HG02588 (cell line): ENCODE data around the gene GBP7.
"Not testable (repeated sequence)": the region's sequence is repeated elsewhere in the genome, so short reads cannot be mapped to it uniquely, and the experiment has no call there.

Source experiments
- ATAC-seq: cut with Tn5 transposase; IDR thresholded peaks from one replicate; pipeline ENCODE4 v1.9.1; 2021; ENCODE audit warnings: mild to moderate bottlenecking, moderate library complexity; ENCODE audit not compliant: unreplicated experiment

Gene GBP7

DNA sequence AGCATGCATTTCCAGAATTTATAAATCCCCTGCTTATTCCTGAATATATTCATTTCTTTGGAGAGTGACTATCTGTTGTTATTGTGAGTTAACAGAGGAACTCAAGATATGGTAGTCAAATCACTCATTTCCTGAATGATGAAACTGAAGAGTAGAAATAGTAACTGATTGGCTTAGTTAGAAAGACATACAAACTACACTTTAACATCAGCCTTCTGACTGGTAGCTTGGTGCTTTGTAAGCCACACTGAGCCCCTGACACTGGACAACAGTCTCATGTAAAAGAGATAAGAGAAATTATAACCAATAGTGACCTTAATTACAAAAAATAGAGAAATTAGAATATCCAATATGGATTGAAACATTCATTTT lies 4.8 kb downstream of the GBP7 start:
- peak; percentile 49 for ATAC-seq

DNA sequence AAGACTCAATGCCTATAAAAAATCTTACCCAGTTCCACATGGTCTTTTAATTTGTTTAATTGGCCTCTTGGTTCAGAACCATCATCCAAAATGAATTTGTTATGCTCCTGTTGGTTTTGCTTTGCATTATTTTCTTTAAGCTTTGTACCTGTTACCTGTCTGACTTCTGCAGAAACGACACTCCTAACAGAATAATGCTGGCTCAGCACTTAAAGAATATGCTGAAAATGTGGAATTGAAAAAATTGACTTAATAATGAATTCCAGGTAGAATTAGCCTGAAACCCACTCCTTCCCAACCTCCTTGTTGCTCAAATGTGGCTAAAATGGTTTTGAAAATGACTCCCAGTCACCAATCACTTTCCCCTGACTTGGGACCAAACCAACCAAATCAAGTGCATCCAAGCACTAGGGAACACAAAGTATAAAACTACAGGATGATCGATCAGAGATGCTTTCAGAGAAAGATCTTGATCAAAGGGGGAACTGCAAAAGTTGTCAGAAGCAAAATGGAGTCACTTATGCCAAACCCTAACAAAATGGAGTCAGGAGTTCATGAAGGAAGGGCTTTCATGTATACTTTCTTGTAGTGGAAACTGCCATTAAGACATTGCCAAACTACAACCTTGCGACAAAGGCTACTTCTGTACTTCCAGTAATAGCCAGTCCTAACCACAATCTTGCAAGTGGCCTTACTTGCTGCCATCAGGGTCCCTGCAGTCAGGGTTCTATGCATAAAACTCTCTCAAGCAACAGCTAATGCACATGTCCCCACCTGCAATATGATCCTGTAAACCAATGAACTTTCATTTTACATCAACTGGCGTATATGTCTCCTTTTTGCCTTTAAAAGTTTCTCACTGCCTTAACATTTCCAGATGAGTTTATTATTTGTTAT lies 5.4 kb downstream of the GBP7 start:
- ATAC-seq = no peak

DNA sequence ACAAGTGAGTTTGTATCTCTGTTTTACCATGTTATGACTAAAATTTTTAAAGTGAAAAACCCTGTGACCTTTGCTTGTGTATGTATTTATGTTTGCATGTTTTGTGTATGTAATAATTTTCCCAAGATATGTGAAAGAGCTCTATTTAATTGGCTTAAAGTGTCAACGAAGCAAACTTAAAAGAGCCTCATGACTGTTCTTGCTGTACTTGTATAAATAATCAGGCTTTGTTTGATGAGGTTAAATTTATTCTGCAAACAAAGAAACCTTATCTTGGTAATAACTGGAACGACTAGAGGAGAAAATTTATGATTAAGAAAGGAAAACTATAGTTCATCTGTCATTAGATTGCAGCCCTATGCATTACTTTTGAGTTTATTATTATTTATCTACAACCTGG lies 6.6 kb downstream of the GBP7 start:
- no peak for ATAC-seq

DNA sequence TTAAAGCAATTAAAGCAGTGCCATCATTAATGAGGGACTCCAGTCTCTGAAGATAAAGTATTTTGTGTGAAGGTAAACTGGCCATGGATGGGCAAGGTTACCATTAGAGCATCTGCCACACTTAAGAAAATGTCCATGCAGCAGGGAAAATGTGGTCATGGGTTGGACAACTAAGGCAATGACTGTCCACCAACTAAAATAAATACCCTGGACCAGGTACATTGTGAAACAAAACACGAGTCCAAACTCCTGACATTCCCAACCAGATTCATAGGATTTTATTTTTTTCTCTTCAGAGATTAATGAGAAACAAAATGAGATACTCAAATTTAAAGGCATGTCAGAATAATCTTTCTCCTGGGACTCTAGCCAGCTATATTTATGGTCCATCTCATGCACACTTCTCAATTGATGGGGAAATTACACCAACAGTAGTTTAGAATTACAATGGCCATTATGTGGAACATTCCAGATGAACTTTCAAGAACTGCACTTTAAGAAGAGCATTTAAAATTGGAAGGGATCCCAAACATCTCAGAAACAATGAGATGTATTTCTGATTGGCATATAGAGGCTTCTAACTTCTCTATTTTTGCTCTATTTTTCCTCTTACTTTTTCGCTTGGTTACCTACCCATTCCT lies 8.1 kb downstream of the GBP7 start:
- ATAC-seq = no peak

DNA sequence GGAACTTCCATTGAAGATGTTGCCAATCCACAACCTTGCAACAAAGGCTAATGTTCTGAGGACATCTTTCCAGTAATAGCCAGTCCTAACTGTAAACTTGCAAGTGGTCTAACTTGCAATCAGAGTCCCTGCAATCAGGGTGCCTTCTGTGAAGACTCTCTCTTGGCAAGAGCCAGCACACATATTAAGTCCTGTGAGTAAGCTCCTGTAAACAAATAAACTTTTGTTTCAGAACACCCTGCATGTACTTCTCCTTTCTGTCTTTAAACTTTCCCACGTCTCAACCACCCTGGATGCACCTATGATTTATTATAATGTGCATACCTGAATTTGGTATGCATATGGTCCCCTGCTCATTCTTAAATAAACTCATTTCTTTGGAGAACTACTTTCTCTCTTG lies 9.1 kb downstream of the GBP7 start:
- no peak for ATAC-seq

DNA sequence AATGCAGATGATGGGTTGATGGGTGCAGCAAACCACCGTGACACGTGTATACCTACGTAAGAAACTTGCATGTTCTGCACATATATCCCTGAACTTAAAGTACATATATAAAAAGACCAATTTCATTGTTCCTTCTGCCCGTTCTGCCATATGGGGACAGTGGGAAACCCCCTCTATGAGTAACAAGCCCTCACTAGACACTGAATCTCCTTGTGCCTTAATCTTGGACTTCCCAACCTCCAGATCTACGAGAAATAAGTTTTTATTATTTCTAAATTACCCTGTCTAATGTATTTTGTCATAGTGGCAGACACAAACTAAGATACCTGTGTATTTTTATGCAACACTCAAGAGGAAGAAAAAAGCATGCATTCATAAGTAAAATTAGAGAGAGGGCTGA lies 10.0 kb downstream of the GBP7 start:
- ATAC-seq = no peak

DNA sequence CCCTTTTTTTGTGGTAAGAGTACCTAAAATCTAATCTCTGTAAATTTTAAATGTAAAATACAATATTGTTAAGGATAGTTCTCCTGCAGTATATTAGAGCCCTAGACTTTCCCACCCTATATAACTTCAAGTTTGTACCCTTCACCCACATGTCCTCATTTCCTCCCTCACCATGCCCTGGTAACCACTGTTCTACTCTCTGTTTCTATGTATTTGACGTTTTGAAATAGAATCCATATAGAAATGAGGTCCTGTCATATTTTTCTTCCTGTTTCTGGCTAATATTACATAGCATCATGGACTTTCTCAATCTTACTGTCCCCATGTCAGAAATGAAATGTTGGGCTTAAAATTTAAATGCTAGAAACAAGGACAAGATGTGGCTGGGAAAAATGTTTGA lies 24.8 kb downstream of the GBP7 start:
- ATAC-seq = no peak

DNA sequence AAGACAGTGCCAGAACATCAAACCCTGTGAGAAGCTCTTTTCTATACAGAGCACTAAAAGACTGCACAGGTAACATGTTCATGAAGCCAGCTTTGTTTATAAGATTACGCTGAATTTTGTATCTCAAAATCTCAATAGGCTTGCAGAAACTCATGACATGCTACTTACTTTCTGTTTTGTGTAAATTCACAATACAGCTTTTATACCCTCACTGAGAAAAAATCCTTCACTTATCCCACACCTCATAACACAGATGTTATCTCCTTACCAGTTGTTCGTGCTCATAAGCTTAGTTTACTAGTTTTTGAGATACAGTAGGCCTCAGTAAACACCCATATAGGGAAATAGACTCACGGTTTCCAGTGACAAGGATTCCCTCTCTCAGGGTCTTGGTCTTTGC lies 25.8 kb downstream of the GBP7 start:
- ATAC-seq = no peak

DNA sequence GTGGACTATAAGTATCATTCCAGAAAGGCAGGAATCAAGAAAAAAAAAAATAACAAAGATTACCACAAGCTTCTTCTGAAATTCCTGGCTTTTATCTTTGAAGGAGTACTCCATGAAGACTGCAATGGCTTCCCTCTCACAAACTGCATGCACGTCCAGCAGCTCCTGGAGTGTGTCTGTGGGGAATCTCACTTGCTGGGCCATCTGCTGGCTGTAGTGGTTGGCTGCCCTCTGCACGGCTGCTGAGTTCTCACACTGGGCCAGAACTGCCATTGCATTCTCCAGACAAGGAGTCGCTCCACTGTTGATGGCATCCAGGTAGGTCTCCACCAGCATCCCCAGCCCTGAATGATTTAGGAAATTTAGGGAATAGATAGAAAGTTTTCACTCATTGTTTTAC lies 26.6 kb downstream of the GBP7 start:
- no peak for ATAC-seq

DNA sequence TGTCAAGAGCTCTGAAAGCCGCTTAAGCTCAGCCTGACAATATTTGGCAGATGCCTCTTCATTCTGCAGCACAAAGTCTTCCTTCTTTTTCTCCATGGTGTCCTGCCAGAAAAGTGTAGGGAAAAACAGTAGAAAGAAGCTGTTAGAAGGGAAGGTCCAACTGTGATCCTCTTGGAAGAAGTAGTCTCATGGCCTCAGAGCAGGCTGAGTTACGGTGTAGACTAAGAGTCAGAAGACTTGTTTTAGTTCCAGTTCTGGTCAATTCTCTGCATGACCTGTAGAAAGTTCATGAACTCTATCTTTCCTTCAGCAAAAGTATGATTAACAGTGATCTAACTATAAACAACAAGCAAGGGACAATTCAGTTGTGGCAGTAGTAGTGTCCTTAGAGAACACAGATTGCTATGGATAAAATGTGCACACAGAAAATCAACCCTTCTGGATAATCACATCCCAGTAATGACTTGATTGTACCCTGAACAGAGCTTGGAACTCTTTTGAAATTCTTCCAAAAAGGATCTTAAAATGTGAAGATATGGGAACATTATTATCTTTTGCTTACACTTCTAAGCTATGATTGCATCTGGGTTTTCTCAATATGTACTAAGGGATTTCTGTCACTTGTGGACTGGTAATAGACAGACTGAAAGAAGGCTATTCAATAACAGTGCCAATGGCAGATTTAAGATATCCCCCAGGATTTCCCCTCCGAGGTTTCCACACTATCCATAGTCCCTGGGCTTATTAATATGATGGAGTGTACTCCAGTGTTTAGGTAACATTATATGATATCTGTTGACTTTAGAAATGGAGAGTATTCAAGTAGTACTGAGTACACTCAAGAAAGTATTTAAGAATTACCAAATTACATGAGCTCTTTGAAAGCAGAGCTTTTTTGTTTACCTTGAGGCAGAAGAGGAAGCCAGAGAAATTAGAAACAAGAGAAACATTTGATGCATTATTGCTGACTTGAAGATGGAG lies 27.8 kb downstream of the GBP7 start:
- no peak for ATAC-seq

DNA sequence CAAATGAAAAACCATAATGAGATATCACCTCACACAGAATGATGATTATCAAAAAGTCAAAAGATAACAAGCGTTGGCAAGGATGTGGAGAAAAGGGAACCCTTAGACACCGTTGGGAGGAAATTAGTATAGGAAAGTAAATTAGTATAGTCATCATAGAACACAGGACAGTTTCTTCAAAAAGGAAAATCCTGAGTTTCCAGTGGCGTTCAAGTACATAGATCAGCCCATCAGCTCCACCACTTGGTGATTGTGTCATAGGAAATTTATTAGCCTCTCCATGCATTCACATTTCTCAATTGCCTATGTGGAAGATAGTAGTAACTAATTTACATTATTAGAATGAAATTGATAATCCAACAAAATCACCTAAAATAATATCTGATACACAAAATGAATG lies 29.1 kb downstream of the GBP7 start:
- ATAC-seq = no peak

DNA sequence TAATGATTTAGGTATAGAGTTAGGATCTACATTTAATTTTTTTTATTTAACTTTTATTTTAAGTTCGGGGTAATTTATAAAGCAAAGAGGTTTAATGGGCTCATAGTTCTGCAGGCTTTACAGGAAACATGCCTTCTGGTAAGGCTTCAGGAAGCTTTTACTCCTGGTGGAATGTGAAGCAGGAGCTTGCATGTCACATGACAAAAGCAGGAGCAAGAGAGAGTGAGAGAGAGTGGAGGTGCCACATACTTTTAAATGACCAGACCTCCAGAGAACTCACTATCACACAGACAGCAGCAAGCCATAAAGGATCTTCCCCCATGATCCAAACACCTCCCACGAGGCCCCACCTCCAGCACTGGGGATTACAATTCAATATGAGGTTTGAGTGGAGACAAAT lies 32.3 kb downstream of the GBP7 start:
- no peak for ATAC-seq

DNA sequence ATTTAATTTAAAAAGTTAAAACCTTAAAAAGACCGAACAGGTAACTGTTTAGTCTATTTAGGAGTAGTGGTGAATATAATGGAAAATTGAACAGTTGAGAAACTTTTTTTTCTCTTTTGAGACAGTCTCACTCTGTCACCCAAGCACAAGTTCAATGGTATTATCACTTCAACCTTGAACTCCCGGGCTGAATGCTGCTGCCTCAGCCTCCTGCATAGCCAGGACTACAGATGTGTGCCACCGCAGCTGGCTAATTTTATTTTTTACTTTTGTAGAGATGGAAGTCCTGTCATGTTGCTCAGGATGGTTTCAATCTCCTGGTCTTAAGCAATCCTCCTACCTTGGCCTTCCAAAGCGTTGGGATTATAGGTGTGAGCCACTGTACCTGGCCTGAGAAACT lies 33.6 kb downstream of the GBP7 start:
- ATAC-seq = no peak

DNA sequence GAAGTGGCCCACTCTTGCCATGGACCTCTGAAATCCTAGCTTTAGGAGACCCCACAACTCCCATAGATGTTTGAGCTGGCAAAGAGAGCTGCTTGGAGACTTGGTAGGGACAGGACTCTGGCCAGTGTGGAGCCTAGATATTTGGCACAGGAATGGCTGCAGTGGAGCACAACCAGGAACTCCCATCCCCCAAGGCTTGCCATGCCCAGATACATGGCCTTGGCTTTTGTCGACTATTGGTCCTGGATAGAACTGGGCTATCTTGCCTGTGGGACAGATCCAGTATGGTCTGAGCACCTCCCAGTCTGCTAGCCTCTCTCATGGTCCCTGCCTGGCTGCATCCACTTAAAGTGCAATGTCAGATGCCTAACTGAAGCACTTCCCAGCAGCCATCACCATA lies 42.1 kb downstream of the GBP7 start:
- no peak for ATAC-seq

DNA sequence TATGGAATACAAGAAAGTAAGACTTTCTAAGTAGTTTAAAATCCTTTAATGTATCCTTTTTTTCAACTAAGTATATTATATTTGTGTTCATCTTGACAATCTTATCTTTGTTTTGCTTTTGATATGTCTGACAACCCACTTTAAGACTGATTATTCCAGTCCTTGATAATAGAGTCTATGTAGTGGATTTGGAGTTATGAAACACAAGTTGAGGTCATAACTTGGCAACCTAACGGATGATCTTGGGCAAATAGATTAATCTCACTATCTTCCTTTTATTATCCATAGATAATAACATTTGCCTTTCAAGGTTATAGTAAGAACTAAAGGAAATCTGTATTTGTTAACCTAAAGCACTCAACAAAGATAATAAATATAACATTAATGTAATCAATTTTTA lies 45.1 kb downstream of the GBP7 start:
- no peak for ATAC-seq

DNA sequence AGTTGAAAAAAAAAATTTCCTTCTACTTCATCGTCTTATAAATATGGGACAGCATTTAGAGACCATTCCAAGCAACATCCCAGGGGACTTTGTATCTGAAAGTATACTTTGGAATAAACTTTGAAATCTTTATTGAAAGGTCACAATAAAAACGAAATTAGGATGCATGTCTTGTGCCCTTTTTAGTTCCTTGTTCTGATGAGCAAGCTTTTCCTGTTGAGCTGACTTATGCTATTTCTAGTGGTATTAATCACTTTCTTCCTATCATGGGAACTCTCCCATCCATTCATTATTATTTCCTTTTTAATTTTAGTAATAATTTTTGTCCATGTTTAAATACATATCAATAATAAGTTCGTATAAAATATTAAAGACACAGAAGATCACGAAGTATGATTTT lies 45.9 kb downstream of the GBP7 start:
- no peak for ATAC-seq

DNA sequence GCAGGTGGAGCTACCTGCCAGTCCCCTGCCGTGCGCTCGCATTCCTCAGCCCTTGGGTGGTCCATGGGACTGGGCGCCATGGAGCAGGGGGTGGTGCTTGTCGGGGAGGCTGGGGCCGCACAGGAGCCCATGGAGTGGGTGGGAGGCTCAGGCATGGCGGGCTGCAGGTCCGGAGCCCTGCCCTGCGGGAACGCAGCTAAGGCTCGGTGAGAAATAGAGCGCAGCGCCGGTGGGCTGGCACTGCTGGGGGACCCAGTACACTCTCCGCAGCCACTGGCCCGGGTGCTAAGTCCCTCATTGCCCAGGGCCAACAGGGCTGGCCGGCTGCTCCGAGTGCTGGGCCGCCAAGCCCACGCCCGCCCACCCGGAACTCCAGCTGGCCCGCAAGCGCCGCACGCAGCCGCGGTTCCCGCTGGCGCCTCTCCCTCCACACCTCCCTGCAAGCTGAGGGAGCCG lies 47.8 kb downstream of the GBP7 start:
- ATAC-seq = not testable (repeated sequence)

DNA sequence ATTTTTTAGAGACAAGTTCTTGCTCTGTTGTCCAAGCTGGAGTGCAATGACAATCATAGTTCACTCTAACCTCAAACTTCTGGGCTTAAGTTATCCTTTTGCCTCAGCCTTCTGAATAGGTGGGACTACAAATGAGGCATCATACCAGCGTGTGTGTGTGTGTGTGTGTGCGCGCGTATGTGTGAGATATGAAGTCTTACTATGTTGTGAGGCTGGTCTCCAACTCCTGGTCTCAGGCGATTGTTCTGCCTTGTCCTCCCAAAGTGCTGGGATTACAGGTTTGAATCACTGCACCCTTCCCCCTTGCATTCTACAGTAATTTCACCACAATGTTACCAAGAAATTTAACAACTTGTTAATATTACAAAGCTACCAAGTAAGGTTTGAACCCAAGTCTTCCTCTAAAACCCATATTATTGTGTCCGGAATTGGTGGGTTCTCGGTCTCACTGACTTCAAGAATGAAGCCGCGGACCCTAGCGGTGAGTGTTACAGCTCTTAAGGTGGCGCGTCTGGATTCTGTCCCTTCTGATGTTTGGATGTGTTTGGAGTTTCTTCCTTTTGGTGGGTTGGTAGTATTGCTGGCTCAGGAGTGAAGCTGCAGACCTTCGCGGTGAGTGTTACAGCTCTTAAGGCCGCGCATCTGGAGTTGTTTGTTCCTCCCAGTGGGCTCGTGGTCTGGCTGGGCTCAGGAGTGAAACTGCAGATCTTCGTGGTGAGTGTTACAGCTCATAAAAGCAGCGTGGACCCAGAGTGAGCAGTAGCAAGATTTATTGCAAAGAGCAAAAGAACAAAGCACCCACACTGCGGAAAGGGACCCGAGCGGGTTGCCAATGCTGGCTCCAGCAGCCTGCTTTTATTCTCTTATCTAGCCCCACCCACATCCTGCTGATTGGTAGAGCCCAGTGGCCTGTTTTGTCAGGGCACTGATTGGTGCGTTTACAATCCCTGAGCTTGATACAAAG lies 48.9 kb downstream of the GBP7 start:
- ATAC-seq = not testable (repeated sequence)

DNA sequence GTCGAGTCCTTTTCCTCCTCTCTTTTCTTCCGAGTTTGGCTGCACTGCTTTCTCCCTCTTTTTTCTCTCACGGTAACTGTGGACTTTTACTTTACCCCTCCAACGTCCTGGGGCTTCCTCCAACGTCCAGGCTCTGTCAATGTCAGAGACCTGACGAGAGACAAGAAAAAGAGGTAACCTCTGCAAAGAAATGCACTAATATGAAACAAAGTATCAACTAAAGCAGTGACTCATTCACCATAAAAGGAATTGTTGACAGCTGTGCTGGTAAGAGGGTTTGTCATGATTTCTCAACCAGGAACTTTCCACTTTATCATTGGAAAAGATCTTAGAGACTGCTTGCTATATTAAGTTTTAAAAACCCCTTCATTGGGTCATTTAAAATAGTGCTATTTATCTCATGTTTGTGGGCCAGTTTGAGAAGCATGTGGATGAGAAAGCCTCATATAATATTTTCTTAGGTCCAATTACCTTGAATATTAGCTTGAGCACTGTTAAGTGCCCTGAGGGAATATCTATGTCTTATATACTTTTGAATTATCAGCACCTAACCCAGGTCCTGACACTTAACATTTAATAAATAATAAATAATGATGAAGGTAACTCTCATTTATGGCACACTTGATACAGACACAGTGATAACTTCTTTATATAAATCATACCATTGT lies 49.8 kb downstream of the GBP7 start, which contains the start of gene GBP2:
TSS of gene GBP2 (minus strand) at position 202 of the 668 bp plus-strand sequence. CDS start 4,148 bp downstream, outside the sequence.
- ATAC-seq = peak; percentile 71
